Loucy (cell line): Measurements from ENCODE around the gene KIF22.

Experiments used
- H2AFZ ChIP-seq: fragments of 200-600 bp; sonication (generic); 2 replicates; pipeline ENCODE4 v1.6.0; 2016; ENCODE audit warnings: antibody characterized with exemption, mild to moderate bottlenecking, low read length, moderate library complexity
- H3F3A ChIP-seq: fragments of 200-600 bp; 2 replicates; pipeline ENCODE4 v1.6.0; 2016; ENCODE audit warnings: antibody characterized with exemption, low read depth, mild to moderate bottlenecking
- H3K27me3 ChIP-seq: fragments of 200-600 bp; sonication (generic); 2 replicates; pipeline ENCODE4 v1.6.1; 2014; ENCODE audit warnings: low read length, mild to moderate bottlenecking; ENCODE audit not compliant: insufficient read depth, poor library complexity, severe bottlenecking
- H3K36me3 ChIP-seq: fragments of 200-600 bp; sonication (generic); 2 replicates; pipeline ENCODE4 v1.6.1; 2016; ENCODE audit warnings: low read length; ENCODE audit not compliant: insufficient read depth
- H3K4me1 ChIP-seq: fragments of 200-600 bp; sonication (generic); 2 replicates; pipeline ENCODE4 v1.5.1; 2014; ENCODE audit warnings: low read length, mild to moderate bottlenecking; ENCODE audit not compliant: insufficient read depth, poor library complexity, severe bottlenecking
- H3K4me2 ChIP-seq: fragments of 200-600 bp; sonication (generic); 2 replicates; pipeline ENCODE4 v1.6.0; 2014; ENCODE audit warnings: antibody characterized with exemption, low read length, low read depth, mild to moderate bottlenecking; ENCODE audit not compliant: poor library complexity, severe bottlenecking
- H3K4me3 ChIP-seq: fragments of 200-600 bp; sonication (generic); 2 replicates; pipeline ENCODE4 v1.5.1; 2014; ENCODE audit warnings: low read length, mild to moderate bottlenecking, mixed read lengths; ENCODE audit not compliant: poor library complexity, severe bottlenecking
- H3K79me2 ChIP-seq: fragments of 200-600 bp; sonication (generic); 2 replicates; pipeline ENCODE4 v1.6.1; 2014; ENCODE audit warnings: low read length; ENCODE audit not compliant: insufficient read depth
- H3K9ac ChIP-seq: fragments of 200-600 bp; sonication (generic); 2 replicates; pipeline ENCODE4 v1.6.0; 2014; ENCODE audit warnings: mild to moderate bottlenecking, low read depth, low read length, moderate library complexity; ENCODE audit not compliant: poor library complexity, severe bottlenecking
- H3K9me2 ChIP-seq: fragments of 200-600 bp; sonication (generic); replicated peaks from 2 replicates; pipeline ENCODE4 v1.6.1; 2016; ENCODE audit warnings: low read depth, low read length, mixed read lengths
- H3K9me3 ChIP-seq: fragments of 200-600 bp; sonication (generic); 2 replicates; pipeline ENCODE4 v1.6.1; 2014; ENCODE audit warnings: mild to moderate bottlenecking, antibody characterized with exemption, low read length, low read depth; ENCODE audit not compliant: insufficient read depth
- H4K20me1 ChIP-seq: fragments of 200-600 bp; sonication (generic); 2 replicates; pipeline ENCODE4 v1.6.0; 2014; ENCODE audit warnings: antibody characterized with exemption, low read length, mild to moderate bottlenecking; ENCODE audit not compliant: insufficient read depth, poor library complexity, severe bottlenecking
- CTCF ChIP-seq: fragments of 200-600 bp; sonication (generic); conservative IDR thresholded peaks from 2 replicates; pipeline ENCODE4 v1.5.1; 2014; ENCODE audit warnings: mild to moderate bottlenecking, antibody characterized with exemption, low read length
- EZH2phosphoT487 ChIP-seq: fragments of 200-600 bp; IDR thresholded peaks from 2 replicates; pipeline ENCODE4 v1.6.1; 2018; ENCODE audit warnings: antibody characterized with exemption, mild to moderate bottlenecking, moderate library complexity, borderline replicate concordance

The KIF22 gene

DNA sequence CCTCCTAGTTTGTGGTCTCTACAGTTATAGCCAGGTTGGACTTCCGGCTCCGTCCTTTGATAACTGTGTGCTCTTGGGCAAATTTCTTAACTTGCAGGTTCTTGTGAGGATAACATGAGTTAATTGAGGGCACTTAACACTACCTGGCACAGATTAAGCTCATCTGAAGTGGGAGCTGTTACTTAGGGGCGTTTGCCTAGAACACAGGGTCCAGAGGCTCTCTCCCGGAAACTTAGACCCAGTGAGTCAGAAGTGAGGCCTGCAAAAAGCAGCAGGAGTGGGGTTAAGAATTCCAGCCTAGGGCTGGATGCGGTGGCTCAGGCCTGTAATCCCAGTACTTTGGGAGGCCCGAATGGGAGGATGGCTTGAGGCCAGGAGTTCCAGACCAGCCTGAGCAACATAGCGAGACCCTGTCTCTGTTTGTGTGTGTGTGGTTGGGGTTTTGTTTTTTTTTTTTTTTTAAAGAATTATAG, 31.1 kb downstream of the KIF22 start:
- Histone ChIP-seq H3K36me3 (no peaks in the 10 kb centered on the region; the same call in 1 of the 2 replicates), H4K20me1 (peaks cover 15% of the 10 kb centered on the region), H3K9me2 (no peaks in the 10 kb centered on the region), H3K4me1 (peaks cover 32% of the 10 kb centered on the region), H3K9me3 (no peaks in the 10 kb centered on the region), H3K4me2 (peak overlapping the region; percentile 78), H3K27me3 (no peaks in the 10 kb centered on the region), H3K79me2 (peaks cover 28% of the 10 kb centered on the region), H2AFZ (no peak overlapping the region), H3K4me3 (no peak overlapping the region), H3F3A (no peaks in the 10 kb centered on the region), H3K9ac (no peak overlapping the region)
- TF ChIP-seq EZH2phosphoT487 (no peak), CTCF (no peak)

GRCh38 chr16:29824589-29825144, 34.1 kb downstream of the KIF22 start:
- TF ChIP-seq CTCF: no peak
- TF ChIP-seq EZH2phosphoT487: no peak
- H2AFZ ChIP-seq: no peak overlapping the region
- no peaks in the 10 kb centered on the region for H3F3A ChIP-seq
- H3K9ac ChIP-seq: no peak overlapping the region
- H3K4me1 ChIP-seq: peaks cover 18% of the 10 kb centered on the region
- H3K27me3 ChIP-seq: no peaks in the 10 kb centered on the region
- no peaks in the 10 kb centered on the region for H3K9me2 ChIP-seq
- no peak overlapping the region for H3K4me3 ChIP-seq
- no peaks in the 10 kb centered on the region for H3K36me3 ChIP-seq
- H3K9me3 ChIP-seq: no peaks in the 10 kb centered on the region
- no peak overlapping the region for H3K4me2 ChIP-seq
- H4K20me1 ChIP-seq: peaks cover 10% of the 10 kb centered on the region
- H3K79me2 ChIP-seq: peaks cover 5% of the 10 kb centered on the region; the same call in 1 of the 2 replicates

- Histone ChIP-seq H3K27me3 (no peaks in the 10 kb centered on the region), H3F3A (no peaks in the 10 kb centered on the region), H3K9me2 (no peaks in the 10 kb centered on the region), H3K4me2 (no peak overlapping the region), H3K9ac (no peak overlapping the region), H3K9me3 (no peaks in the 10 kb centered on the region), H2AFZ (no peak overlapping the region), H4K20me1 (peaks cover 3% of the 10 kb centered on the region), H3K36me3 (no peaks in the 10 kb centered on the region), H3K79me2 (no peaks in the 10 kb centered on the region), H3K4me1 (peaks cover 11% of the 10 kb centered on the region), H3K4me3 (no peak overlapping the region)
- TF ChIP-seq CTCF: no peak
- TF ChIP-seq EZH2phosphoT487: no peak
These were observed 34.8 kb downstream of the KIF22 start for GRCh38 chr16:29825145-29826044.
